SK-MEL-5 (cell line): ENCODE data around the gene PPFIBP2. TPM values are rescaled to one million over a fixed set of nuclear protein-coding genes. Genes with fewer than 3 reads are reported as not detected.

Experiments
- DNase-seq: peaks from one replicate; pipeline ENCODE4 v3.0.0-alpha.2; 2016; ENCODE audit warnings: low read depth, low spot score
- in situ Hi-C: cut with HindIII; loops from 2 replicates; pipeline ENCODE4 v1.10.0; 2016; ENCODE audit warnings: low sequenced_read_pairs, high pct_unique_total_duplicates, low pct_unique_long_range_greater_than_20kb
- total RNA-seq: library from RNA; depleted of rRNA; stranded (reverse); fragments of >200 nt; shearing (Covaris generic); gene quantifications from 2 replicates; pipeline ENCODE4 v1.2.3, GENCODE V29; 2014

PPFIBP2 gene
- total RNA-seq, 1 experiment from 2014 or later, result 23.6 TPM

- DNase-seq, result no peak
- in situ Hi-C loops, result no loop called here
These were observed 51.0 kb downstream of the PPFIBP2 start for GRCh38 chr11:7564803-7565202.

DNA sequence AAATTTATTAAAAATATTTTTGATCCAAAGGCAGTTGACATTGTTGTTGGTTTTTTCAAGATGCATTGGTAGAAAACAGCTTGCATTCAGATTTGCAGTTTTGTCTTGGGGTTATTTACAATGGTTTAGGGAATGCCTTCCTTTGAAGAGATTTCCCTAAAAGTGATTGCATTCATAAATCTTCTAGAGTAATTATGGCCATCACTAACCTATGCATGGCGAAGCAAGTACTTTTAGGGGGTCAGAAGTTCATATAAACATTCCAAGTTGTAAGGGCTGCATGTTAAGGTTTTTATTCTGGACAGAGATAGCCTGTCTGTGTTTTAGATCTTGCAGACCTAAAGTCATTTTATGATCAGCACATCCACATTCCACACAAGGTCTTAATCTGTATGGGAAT is 53.5 kb downstream of the PPFIBP2 start:
- DNase-seq, result no peak
- in situ Hi-C loops, result no loop called here

DNA sequence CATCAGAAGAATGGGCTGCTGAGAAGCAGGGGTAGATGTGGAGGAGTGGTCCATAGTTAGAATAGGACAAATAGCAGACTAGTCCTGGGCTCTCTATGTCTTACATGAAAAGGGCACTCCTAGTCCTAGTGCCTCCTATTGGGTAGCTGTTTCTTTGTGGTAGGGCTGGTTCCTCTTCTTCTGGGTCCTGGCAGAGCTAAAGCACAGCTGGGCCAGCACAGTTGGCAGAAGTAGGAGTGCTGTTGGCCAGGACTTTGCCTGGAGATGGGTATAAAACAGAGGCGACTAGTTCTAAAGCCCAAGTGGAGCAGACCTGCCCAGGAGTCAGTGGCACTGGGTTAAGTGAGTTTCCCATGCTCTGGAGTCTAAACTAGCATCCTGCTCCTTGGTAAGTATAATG is 55.2 kb downstream of the PPFIBP2 start:
- in situ Hi-C loops, result no loop called here

DNA sequence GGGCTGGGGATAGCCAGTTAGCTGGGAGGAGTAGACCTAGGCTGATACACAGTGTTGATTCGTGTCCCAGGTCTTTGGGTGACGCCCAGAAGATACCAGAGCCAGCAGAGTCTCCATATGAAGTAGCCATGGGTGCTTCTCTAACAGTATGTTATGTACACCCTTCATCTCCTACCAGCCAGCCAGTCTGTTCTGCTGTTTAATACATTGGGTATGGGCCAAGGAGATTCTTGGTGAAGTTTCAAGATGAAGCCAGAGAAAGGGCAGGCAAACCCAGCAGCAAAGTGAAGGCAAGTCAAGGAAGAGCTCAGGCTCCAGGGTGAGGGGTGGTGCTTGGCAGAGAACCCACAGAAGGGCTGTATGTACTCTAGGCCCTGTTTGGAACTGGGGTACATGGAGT is 56.4 kb downstream of the PPFIBP2 start:
- in situ Hi-C loops, result no loop called here
- DNase-seq, result no peak

More for the DNA sequence above, 55.2 kb downstream of the PPFIBP2 start:
- no peak for DNase-seq

DNA sequence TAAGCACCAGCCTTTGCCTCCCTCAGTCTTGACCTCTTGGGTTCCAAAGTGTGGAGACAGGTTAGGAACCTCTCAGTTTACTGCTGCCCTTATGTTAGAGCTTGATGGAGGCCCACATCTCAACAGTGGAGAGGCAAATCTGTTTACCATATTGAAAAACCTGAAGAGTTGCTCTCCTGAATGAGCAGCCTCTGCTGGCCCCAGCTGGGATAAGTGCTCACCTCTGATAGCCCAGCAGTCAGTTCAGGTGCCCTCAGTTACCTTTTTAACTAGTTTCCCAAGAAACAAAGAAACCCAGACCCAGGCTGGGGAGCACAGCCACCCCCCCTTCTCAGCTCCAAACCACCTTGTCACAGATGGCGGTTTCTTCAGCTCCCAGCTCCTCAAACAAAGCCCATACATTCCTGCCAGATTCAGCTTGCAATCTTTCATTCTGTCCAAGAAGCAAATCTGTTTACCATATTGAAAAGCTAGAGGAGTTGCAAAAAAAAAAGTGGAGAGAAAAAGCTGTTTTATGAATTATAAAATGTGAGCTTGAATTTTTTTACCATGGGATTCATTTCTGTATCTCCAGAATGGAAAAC is 57.2 kb downstream of the PPFIBP2 start:
- in situ Hi-C loops, result no loop called here
- no peak for DNase-seq

DNA sequence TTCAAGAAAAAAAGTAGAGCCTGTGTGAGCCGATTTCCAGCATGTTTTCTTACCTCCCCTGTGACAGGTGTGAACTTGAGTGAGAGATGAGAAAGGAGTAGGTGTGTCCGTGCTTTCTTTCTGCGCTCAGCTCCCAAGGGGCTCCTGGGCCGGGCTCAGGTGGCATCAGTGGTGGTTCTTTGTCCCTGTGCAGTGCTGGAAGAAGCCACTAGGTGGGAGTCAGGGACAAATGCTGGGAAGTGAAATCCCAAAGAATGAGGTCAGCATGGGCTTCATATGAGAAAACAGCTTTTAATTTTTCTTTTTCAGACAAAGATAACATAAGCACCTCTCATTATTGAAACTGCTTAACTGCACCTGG is 57.8 kb downstream of the PPFIBP2 start:
- in situ Hi-C loops, result no loop called here
- peak; percentile 79 for DNase-seq

- DNase-seq, result no peak
These were observed 58.4 kb downstream of the PPFIBP2 start for GRCh38 chr11:7572001-7572712.

DNA sequence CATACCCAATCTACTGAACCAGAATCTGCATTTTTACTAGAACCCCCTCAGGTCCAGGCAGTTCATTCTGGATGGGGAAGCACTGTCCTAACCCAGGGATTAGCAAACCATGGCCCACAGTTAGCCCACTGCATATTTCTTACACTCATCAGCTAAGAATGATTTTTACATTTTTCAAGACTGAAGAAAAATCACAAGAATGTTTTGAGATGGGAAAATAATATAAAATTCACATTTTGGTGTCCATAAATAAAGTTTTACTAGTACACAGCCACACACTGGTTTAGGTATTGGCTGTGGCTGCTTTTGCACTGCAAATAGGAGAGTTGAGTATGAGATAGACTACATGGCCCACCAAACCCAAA is 59.4 kb downstream of the PPFIBP2 start:
- DNase-seq, result no peak
- in situ Hi-C loops, result no loop called here

More at GRCh38 chr11:7572001-7572712, 58.4 kb downstream of the PPFIBP2 start:
- in situ Hi-C loops, result no loop called here

GRCh38 chr11:7573558-7574296 is 59.9 kb downstream of the PPFIBP2 start:
- DNase-seq, result no peak
- in situ Hi-C loops, result no loop called here

DNA sequence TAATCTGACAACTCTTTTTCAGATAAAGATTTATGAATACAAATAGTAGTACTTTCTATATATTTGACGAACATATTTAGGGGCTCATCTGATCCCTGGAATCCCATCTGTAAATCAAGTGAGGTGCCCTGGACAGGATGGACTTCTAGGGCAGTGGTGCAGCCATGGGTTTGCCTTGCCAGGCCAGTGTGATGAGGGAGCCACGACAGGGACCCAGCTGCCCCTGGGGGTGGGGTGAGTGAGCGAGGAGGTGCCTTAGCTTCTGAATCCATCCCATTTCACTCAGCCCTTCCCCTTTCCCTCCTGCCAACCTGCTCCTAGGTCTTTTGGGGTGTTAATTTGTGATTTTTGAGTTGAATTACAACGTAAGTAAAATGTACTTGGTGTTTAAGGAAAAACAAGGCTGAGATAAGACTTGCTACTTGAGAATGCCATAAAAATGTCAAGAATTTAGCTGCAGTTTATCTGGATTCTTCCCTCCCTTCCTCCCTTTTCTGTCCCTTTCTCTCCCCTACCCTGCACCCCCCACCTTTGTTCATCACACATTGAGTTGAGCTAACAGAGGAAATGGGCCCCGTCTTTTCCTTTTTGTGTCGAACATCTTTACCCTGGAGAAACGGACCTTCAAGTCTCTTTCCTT is 60.8 kb downstream of the PPFIBP2 start:
- no peak for DNase-seq
- in situ Hi-C loops, result no loop called here

- peak; percentile 44 for DNase-seq
These were observed 62.3 kb downstream of the PPFIBP2 start for GRCh38 chr11:7575841-7576725.

DNA sequence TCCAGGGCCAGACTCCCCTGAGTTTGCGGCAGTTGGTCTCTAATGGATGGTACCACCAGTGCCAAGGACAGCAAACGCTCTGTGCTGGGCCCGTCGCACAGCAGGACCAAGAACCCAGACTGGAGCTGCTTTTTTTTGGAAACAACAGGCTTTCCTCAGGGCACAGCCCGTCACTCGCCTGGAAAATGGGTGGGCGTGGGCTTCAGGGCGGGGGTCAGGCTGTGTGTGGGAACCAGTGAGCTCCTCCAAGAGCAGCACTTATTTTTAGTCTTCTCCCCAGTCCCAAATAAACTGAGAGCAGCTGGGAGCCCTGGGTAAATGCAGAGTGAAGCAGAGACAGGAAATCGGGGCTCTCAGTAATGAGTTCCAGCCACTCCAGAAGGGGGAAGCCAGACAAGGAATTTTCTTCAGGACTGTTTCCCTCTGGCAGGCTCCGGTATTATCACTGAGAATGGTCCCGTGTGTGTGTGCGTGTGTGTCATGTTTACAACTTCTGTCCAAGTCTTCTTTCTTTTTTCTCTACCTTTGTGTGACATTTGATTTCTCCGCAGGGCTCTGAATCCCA is 63.0 kb downstream of the PPFIBP2 start:
- no peak for DNase-seq
- in situ Hi-C loops, result no loop called here

More at GRCh38 chr11:7575841-7576725, 62.3 kb downstream of the PPFIBP2 start:
- in situ Hi-C loops, result no loop called here

GRCh38 chr11:7577291-7578190 is 63.7 kb downstream of the PPFIBP2 start:
- DNase-seq, result peak; percentile 67
- in situ Hi-C loops, result no loop called here

GRCh38 chr11:7578276-7578955 is 64.6 kb downstream of the PPFIBP2 start:
- in situ Hi-C loops, result no loop called here
- DNase-seq, result no peak

DNA sequence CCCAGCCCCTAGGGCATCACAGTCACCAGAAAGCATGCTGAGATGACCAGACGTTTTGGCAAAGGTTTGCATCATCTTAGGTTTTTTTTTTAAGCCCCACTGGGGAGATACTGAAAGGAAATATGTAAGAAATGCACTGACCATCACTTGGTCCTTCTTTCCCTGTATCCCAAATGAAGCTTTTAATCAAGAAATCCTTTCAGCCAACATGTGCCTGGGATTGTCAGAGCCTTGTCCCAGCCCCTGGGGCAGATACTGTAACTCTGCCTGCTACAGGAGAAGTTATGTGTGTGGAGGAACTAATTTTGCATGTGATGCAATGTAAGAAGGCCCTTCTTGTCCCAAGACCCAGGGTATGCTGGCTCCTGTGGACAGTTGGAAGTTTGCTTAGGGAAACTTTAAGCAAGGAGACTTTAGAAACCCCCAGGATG is 65.6 kb downstream of the PPFIBP2 start:
- peak; percentile 70 for DNase-seq
- in situ Hi-C loops, result no loop called here
